Adrenal gland (tissue), 5 donors: Measurements from ENCODE around the gene LRRC61.

Experiments
- CTCF ChIP-seq, 6 experiments: fragments of 450-650 bp in 4 of 6; fragments of 200-600 bp in 2 of 6; sonication (generic) in 1 of 6; IDR thresholded peaks; 1 replicate in 5 of 6; 2 replicates in 1 of 6; pipeline versions ENCODE4 v1.5.1 to v1.8.0; 2016 to 2021; ENCODE audit warnings: antibody characterized with exemption in 6 of 6, mild to moderate bottlenecking in 2 of 6, moderate library complexity in 1 of 6
- POLR2A ChIP-seq, 2 donors: fragments of 450-650 bp; IDR thresholded peaks; one replicate each; pipeline ENCODE4 v1.6.1; 2017; ENCODE audit warnings: antibody characterized with exemption in 2 of 2, mild to moderate bottlenecking in 2 of 2, moderate library complexity in 1 of 2
- donor health status: DM: no; HTN: no; CAD: no.

GRCh38 chr7:150332852-150333635 is 9.9 kb downstream of the LRRC61 start:
- TF ChIP-seq CTCF (IDR thresholded peaks at IDR 0.05): no peak
- TF ChIP-seq POLR2A (IDR thresholded peaks at IDR 0.05): no peak
